Mucosa of stomach (tissue), 1 donor: Measurements from ENCODE around the gene MEIS3.
"Not testable (repeated sequence)": the region's sequence is repeated elsewhere in the genome, so short reads cannot be mapped to it uniquely, and the experiment has no call there.

Experiments
- H3K27me3 ChIP-seq: one replicate; pipeline ENCODE4 v1.7.0; 2013; ENCODE audit warnings: mild to moderate bottlenecking, low read length; ENCODE audit not compliant: control insufficient read depth, insufficient read depth
- H3K36me3 ChIP-seq: one replicate; pipeline ENCODE4 v1.7.0; 2013; ENCODE audit warnings: low read length; ENCODE audit not compliant: control insufficient read depth, insufficient read depth
- H3K4me1 ChIP-seq: one replicate; pipeline ENCODE4 v1.7.0; 2013; ENCODE audit warnings: mild to moderate bottlenecking, low read length; ENCODE audit not compliant: control insufficient read depth, insufficient read depth
- H3K4me3 ChIP-seq: one replicate; pipeline ENCODE4 v1.7.0; 2013; ENCODE audit warnings: low read length
- H3K9ac ChIP-seq: one replicate; pipeline ENCODE4 v1.7.0; 2013; ENCODE audit warnings: mild to moderate bottlenecking, low read length, moderate library complexity
- H3K9me3 ChIP-seq: one replicate; pipeline ENCODE4 v1.7.0; 2013; ENCODE audit warnings: mild to moderate bottlenecking, low read length, moderate library complexity; ENCODE audit not compliant: control insufficient read depth
- donor health status: Pancreatic carcinoma.

Gene MEIS3

GRCh38 chr19:47387623-47388022 lies 31.7 kb downstream of the MEIS3 start:
- H3K4me1 ChIP-seq, H3K27me3 ChIP-seq, H3K9me3 ChIP-seq, H3K4me3 ChIP-seq, H3K36me3 ChIP-seq, H3K9ac ChIP-seq: not testable (repeated sequence)

GRCh38 chr19:47386582-47386981 lies 32.7 kb downstream of the MEIS3 start:
- not testable (repeated sequence) for H3K27me3 ChIP-seq, H3K4me1 ChIP-seq, H3K9ac ChIP-seq, H3K9me3 ChIP-seq, H3K4me3 ChIP-seq, H3K36me3 ChIP-seq

GRCh38 chr19:47384533-47384932 lies 34.8 kb downstream of the MEIS3 start:
- H3K36me3 ChIP-seq: peaks cover 10% of the 10 kb centered on the region
- not testable (repeated sequence) for H3K4me1 ChIP-seq, H3K4me3 ChIP-seq, H3K9ac ChIP-seq, H3K9me3 ChIP-seq, H3K27me3 ChIP-seq

GRCh38 chr19:47383890-47384289 lies 35.4 kb downstream of the MEIS3 start:
- H3K36me3 ChIP-seq: peaks cover 10% of the 10 kb centered on the region
- not testable (repeated sequence) for H3K27me3 ChIP-seq, H3K9ac ChIP-seq, H3K9me3 ChIP-seq, H3K4me3 ChIP-seq, H3K4me1 ChIP-seq

- Histone ChIP-seq H3K9me3 (no peaks in the 10 kb centered on the region), H3K4me3 (no peak overlapping the region), H3K9ac (no peak overlapping the region), H3K27me3 (no peaks in the 10 kb centered on the region), H3K36me3 (peaks cover 10% of the 10 kb centered on the region), H3K4me1 (no peaks in the 10 kb centered on the region)
Measured at GRCh38 chr19:47381653-47382279, 37.6 kb downstream of the MEIS3 start.

GRCh38 chr19:47381121-47381520 lies 38.2 kb downstream of the MEIS3 start:
- Histone ChIP-seq H3K4me1 (no peaks in the 10 kb centered on the region), H3K9me3 (no peaks in the 10 kb centered on the region), H3K4me3 (no peak overlapping the region), H3K36me3 (peaks cover 15% of the 10 kb centered on the region), H3K9ac (no peak overlapping the region), H3K27me3 (no peaks in the 10 kb centered on the region)

- Histone ChIP-seq H3K9me3 (no peaks in the 10 kb centered on the region), H3K36me3 (peaks cover 21% of the 10 kb centered on the region), H3K9ac (no peak overlapping the region), H3K4me1 (no peaks in the 10 kb centered on the region), H3K4me3 (no peak overlapping the region), H3K27me3 (no peaks in the 10 kb centered on the region)
Measured at GRCh38 chr19:47380559-47380958, 38.8 kb downstream of the MEIS3 start.

- Histone ChIP-seq H3K4me3 (no peak overlapping the region), H3K9me3 (no peaks in the 10 kb centered on the region), H3K4me1 (no peaks in the 10 kb centered on the region), H3K9ac (no peak overlapping the region), H3K36me3 (peaks cover 29% of the 10 kb centered on the region), H3K27me3 (no peaks in the 10 kb centered on the region)
Measured at GRCh38 chr19:47379381-47379938, 39.9 kb downstream of the MEIS3 start.

- no peaks in the 10 kb centered on the region for H3K27me3 ChIP-seq
- no peak overlapping the region for H3K9ac ChIP-seq
- no peak overlapping the region for H3K4me3 ChIP-seq
- no peaks in the 10 kb centered on the region for H3K9me3 ChIP-seq
- H3K36me3 ChIP-seq: peaks cover 37% of the 10 kb centered on the region
- H3K4me1 ChIP-seq: no peaks in the 10 kb centered on the region
Measured at GRCh38 chr19:47378246-47378645, 41.1 kb downstream of the MEIS3 start.

- Histone ChIP-seq H3K4me3 (no peak overlapping the region), H3K4me1 (no peaks in the 10 kb centered on the region), H3K9ac (no peak overlapping the region), H3K36me3 (peaks cover 41% of the 10 kb centered on the region), H3K9me3 (no peaks in the 10 kb centered on the region), H3K27me3 (no peaks in the 10 kb centered on the region)
Measured at GRCh38 chr19:47377801-47378200, 41.5 kb downstream of the MEIS3 start.

- Histone ChIP-seq H3K9ac (no peak overlapping the region), H3K36me3 (peaks cover 41% of the 10 kb centered on the region), H3K4me1 (no peaks in the 10 kb centered on the region), H3K27me3 (no peaks in the 10 kb centered on the region), H3K4me3 (no peak overlapping the region), H3K9me3 (no peaks in the 10 kb centered on the region)
Measured at GRCh38 chr19:47377208-47377701, 42.1 kb downstream of the MEIS3 start.

GRCh38 chr19:47376589-47377144 lies 42.7 kb downstream of the MEIS3 start:
- Histone ChIP-seq H3K36me3 (peaks cover 36% of the 10 kb centered on the region), H3K4me3 (no peak overlapping the region), H3K4me1 (no peaks in the 10 kb centered on the region), H3K9ac (no peak overlapping the region), H3K9me3 (no peaks in the 10 kb centered on the region), H3K27me3 (no peaks in the 10 kb centered on the region)
